Activated CD4-positive, alpha-beta T cell treated with anti-CD3 and anti-CD28 coated beads, Interleukin-2, Interleukin-6, amounts not matched to agents 100 ng/mL and 50 ng/mL, durations not matched to agents 16 hours and 8 hours (primary cell): ENCODE data around the gene C1orf146.
"Not testable (repeated sequence)": the region's sequence is repeated elsewhere in the genome, so short reads cannot be mapped to it uniquely, and the experiment has no call there.

Experiments
- DNase-seq: peaks from one replicate; pipeline ENCODE4 v3.0.0-alpha.2; 2020

C1orf146 gene

DNA sequence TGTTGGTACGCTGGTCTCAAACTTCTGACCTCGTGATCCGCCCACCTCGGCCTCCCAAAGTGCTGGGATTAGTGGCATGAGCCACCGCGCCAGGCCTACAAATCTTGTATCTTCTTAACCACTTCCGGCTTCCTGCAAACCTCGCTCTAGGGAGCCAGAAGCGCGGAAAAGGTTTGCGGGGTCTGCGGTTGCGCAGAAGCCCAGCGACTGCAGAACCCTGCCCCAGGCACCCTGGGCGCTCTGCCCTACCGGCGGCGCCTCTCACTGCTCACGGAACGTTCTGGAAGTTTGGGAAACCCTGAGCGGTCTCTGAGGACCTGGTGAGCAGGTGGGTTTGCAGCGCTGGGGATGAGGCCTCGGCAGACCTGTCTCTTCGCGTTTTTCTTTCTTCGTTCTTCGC, at the start of gene C1orf146:
Gene C1orf146 (plus strand): TSS at position 195 of the 400 bp plus-strand sequence. CDS start 13,506 bp downstream, outside the sequence.
- no peak for DNase-seq

DNA sequence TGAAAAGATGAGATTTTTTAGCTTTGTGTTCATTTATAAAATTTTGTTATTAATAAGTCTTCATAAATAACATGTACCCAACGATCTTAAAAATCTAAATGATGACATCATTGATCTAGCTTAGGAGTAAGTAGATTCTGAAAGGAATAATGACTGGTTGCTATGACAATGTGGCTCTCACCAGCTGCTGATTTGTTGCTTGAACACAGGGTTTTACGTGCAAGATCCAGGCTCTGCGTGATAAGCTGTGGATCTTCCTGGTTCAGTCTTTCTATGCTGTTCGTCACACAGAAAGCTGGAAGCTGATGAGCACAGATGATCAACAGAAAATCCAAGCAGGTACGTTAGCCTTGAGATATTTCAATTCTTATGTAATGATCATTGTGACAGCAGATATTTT, 49.1 kb upstream of the C1orf146 start:
- DNase-seq: no peak

DNA sequence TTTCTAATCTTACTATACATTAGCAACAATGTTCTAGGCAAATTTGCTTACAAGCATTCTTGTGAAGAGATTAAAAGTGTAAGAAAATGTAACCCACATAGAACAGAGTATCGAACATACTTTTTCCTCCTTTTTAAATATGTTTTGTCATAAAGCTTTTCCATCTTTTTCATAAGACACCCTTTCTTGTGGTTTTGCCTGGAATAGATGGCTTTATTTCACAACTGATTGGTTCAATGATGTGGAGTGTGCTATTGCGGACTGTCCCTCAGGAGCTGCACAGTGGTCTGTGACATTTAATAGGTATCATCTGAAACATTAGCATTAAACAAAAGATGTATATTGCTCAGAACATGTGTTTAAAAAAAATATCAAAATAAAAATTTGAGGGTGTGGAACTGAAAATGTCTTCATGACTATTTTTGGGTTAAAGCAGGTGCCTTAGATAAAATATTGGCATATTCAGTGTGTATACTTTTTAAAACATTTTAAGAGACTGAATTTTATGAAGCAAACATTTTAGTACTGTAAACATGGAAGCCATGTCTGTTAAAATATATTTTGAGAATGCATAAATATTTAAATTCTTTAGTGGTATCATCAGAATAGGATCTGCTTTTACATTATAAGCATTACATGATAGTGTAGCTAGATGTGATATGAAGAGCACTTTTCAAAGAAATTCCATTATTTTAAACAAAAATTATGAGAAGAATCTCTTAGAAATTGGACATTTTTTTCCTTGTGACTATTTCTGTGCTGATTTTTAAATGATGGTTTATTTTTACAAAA, 48.3 kb upstream of the C1orf146 start:
- no peak for DNase-seq

DNA sequence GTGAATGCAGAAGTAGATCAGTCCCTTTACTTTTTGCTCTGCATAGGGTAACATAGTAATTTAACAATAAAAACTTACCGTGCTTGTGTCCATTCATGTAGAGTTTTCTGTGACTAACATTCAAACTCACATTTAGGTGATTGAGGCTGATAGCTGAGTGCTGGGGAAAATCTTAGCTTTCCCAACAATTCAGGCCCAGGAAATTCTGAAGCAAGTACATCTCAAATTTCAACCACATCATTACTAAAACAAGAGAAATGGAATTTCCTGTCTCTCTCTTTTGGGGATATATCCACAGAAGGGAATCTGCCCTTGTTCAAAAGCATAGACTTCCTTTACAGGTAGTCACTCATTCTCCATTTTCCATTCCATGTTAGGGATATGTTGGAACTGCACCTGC, 33.1 kb upstream of the C1orf146 start:
- no peak for DNase-seq

DNA sequence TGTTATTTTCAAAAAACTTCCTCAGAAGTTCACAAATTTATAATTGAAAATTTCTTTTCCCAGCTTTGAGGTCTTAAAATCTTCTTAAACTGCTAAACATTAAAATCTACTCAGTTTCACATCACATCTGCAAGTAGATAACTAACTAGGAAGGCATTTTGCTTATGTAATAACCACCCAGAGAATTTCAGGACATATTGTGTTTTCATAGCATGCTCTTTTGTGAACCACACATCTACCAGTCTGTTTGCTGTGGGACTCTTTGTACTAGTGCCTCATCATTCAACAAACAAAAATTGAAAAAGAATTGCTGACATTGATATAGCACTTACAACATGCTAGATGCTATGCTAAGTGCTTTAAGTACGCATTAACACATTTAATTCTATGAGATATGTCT, 31.6 kb upstream of the C1orf146 start:
- no peak for DNase-seq

- DNase-seq: no peak
Measured at GRCh38 chr1:92188436-92189255, 29.1 kb upstream of the C1orf146 start.

DNA sequence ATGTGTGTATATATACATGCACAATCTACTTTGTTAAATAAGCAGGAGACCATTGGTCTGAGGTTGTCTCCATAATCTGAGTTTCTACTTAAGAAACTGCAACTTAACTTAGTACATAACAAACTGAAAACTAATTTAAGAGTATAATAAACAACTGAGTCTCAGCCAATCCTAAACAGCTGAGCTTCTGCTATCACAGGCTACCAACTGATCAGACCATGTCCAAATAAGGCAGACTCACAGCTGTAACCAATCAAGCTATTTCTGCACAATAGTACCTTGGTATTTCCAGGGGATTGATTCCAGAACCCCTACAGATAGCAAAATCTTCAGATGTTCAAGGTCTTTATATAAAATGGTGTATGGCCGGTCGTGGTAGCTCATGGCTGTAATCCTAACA, 26.0 kb upstream of the C1orf146 start:
- no peak for DNase-seq

DNA sequence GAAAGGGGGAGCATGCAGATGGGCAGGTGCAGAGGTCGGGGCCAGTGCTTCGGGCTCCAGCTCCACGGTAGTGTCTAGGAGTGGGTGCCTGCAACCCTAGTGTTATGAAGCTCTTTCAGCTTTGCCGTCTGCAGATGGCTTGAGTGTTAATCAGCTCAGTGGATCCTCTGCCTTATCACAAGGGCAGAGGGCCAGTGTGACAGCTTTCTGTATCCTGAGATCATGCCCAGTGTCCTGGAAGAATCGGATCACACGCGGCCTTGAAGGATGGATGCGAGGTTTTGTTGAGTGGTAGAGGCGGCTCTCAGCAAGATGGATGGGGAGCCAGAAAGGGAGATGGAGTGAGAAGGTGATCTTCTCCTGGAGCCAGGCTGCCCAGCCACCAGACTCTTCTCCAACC, 25.5 kb upstream of the C1orf146 start:
- DNase-seq: no peak

- no peak for DNase-seq
Measured at GRCh38 chr1:92194511-92194910, 23.2 kb upstream of the C1orf146 start.

DNA sequence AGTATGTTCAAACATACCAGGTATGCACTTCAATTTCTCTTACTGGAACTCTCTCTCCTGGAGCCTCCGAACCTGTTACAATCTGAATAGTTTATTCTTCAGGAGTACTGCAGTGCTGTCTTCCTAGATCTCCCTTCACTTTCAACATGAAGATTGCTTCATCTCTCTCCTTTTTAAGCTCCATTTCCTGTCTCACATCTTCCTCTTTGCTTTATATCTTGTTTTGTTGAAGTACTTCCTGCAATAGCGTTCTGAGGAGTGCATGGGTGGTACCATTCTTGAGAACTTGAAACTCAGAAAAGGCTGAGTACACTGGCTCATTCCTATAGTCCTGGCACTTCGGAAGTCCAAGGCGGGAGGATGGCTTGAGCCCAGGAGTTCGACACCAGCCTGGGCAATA, 15.7 kb upstream of the C1orf146 start:
- no peak for DNase-seq

- DNase-seq: no peak
Measured at GRCh38 chr1:92203105-92203504, 14.6 kb upstream of the C1orf146 start.

GRCh38 chr1:92210701-92211100, 7.0 kb upstream of the C1orf146 start:
- no peak for DNase-seq

GRCh38 chr1:92211166-92211565, 6.5 kb upstream of the C1orf146 start:
- no peak for DNase-seq

DNA sequence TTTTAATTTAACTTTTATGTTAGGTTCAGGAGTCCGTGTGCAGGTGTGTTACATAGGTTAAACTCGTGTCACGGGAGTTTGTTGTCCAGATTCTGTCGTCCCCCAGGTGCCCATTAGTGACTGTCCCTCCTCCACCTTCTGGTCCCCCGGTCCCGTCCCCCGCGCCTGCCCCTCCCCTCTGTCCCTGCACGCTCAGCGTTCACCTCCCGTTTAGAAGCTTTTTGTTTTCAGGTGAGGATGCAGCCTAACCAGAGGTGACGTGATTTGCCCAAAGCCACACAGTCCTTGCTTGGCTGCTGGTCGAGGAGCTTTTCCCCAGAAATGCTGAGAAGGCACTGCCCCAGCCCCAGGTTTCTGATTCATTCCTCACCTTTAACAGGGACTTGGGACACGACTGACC, 844 bp downstream of the C1orf146 start:
- no peak for DNase-seq

DNA sequence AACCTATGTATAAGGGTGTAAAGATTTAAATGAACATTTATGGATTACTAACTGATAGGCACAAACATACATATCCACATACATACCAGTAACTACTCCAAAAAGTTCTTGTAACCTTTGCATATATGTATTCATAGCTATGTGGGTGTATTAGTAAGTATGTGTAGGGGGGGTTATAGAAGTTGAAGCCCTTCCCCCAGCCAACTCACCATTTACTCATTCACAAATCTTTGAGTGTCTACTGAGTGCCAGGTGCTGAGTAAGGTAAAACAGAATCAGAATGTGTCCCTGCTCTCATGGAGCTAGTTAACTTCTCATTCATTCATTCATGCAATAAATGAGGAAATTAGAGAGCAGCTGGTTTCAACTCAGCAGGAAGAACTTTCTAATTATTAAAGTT, 1.3 kb downstream of the C1orf146 start:
- no peak for DNase-seq

- no peak for DNase-seq
Measured at GRCh38 chr1:92228401-92228800, 10.7 kb downstream of the C1orf146 start.

DNA sequence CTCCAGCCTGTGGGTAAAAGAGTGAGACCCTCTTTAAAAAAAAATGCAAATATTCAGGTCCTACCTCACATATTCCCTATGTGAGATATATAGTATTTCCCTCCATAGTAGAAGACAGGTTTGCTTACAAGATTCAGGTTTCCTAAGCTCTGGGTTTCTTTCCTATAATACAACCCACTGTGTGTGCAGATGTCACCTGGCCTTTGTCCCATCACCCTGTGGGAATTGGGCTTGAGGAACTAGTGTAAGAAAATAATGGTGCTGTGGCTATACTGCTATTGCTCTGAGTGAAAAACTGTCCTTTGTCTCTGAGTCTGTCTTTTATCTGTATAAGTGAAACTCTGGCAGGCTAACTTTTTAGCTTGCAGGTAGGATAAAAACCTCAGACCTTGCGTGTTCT, 13.0 kb downstream of the C1orf146 start:
- no peak for DNase-seq

DNA sequence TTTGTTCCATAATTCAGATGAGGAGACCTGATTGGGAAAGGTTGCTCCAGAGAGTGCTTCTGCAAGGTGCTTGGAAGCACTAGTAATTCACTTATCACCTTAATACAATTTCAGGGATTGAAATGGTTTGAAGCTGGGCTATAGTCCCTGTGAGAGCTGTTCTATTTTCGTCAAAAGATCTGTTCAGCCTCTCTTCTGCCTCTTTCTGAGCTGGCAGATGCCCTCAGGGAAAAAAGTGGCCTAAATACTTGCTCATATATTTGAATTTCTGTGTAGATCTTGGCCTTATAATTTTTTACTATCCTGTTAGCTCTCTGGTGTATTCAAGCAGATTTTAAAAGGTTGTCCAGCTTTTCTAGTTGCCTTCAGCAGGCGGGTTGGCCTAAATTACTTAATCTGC, 22.3 kb downstream of the C1orf146 start:
- no peak for DNase-seq

DNA sequence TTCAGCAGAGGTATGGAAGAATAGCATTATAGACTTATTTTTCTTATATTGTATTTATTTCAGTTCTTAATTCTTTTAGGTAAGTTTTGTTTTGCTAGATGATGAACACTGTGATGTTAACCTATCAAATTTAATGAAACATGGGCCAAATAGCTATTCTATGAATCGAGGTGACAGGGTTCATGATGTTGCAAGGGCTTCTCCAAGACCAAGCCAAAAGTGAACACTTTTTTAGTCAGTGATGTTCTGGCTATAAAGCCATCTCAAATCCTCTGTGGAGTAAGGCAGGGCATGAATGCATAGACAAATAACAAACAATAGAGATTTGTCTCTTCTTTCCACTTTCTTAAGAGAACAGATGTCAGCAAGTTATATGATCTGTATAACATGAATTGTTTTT, 26.7 kb downstream of the C1orf146 start:
- no peak for DNase-seq

- not testable (repeated sequence) for DNase-seq
Measured at GRCh38 chr1:92254714-92255113, 37.0 kb downstream of the C1orf146 start.

GRCh38 chr1:92259350-92259749, 41.6 kb downstream of the C1orf146 start:
- no peak for DNase-seq

DNA sequence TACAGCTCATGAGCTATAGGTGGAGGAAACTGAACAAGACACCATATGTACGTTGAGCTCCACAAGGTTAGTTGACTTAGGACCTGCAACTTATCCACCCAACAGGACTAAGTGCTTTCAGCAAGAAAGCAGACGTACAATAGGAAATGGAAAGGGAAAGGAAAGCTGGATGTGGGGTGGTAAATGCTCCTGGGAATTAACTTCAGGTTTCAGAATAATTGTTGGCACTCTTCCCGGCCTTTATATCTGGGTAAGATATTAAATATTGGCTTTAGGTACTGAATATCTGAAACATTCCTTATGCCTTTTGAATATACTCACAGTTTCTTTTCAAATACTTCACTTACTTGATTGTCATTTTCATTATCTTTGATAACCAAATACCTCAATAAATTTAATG, 44.8 kb downstream of the C1orf146 start:
- DNase-seq: no peak

DNA sequence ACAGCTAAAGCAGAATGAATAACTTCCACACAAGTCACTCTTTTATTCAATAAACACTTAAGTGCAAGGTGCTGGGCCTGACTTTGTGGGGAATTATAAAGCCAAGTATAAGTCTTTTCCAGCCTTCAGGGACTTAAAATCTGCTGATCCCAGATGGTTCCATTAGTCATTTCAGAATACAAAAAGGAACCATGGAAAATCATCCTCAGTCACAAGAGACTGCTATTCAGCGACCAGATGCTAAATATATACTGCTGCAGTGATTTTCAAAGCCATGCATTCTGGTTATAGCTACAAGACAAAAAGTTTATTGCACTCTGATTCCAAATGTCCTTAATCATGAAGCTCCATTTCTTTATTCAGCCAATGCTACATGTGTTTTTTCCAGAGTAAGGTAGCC, 55.3 kb downstream of the C1orf146 start:
- no peak for DNase-seq

DNA sequence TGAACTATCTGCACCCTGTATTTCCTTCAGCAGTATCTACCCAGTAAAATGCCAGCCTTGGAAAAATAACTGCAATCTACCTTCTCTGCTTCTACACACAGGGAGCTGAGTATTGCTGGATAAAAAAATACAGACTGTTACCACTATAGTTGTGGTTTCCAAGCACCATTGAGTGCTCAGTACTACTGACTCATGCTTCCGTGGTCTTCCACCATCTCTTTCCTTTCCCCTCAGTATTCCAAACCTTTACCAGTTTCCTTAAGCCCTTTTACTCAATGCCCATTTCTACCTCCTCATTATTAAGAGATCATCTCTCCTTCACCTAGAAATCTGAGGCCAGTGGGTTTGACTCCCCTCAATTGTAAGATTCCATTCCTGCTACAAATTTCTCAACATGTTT, 57.2 kb downstream of the C1orf146 start:
- DNase-seq: no peak
